ENCODE measurements around the gene ZNF124.

- TF ChIP-seq EZH2 (IDR thresholded peaks at IDR 0.05; ENCODE audit: borderline replicate concordance) (no peak), CTCF (IDR thresholded peaks at IDR 0.05; ENCODE audit: poor library complexity) (no peak)
Observed at GRCh38 chr1:247121382-247121781, 50.4 kb downstream of the ZNF124 start.

Measured in hepatocyte (in vitro differentiated cells).